HepG2 (cell line): ENCODE results near the gene NACC2. TPM values are rescaled to one million over a fixed set of nuclear protein-coding genes. Genes with fewer than 3 reads are reported as not detected.

Experiments used
- ATF7-NPFF ChIP-seq: sonication (generic); formaldehyde crosslinking; IDR thresholded peaks from 2 replicates; pipeline ENCODE4 v1.8.1; 2023; ENCODE audit warnings: mild to moderate bottlenecking, low read depth, missing genetic modification reagents, moderate library complexity
- CREM ChIP-seq, 2 experiments: sonication (generic) in 1 of 2; formaldehyde crosslinking in 1 of 2; IDR thresholded peaks; 2 replicates each; pipeline versions ENCODE4 v1.4.0 to v1.6.1; 2016 to 2020; ENCODE audit warnings: antibody characterized with exemption in 1 of 2, mild to moderate bottlenecking in 1 of 2, missing genetic modification reagents in 1 of 2
- HMG20B ChIP-seq: conservative IDR thresholded peaks from 2 replicates; pipeline ENCODE4 v1.6.1; 2016; ENCODE audit warnings: missing genetic modification reagents, missing compliant biosample characterization
- IKZF4 ChIP-seq: sonication (generic); formaldehyde crosslinking; IDR thresholded peaks from 2 replicates; pipeline ENCODE4 v1.5.1; 2020; ENCODE audit warnings: borderline replicate concordance, mild to moderate bottlenecking, low read depth, missing genetic modification reagents; ENCODE audit errors: not compliant biosample characterization
- MAFK ChIP-seq, 2 experiments: IDR thresholded peaks in 1 of 2; conservative IDR thresholded peaks in 1 of 2; 2 replicates each; pipeline ENCODE4 v1.6.1; 2011; ENCODE audit warnings: improper control_type of control experiment in 2 of 2, low read length in 2 of 2
- MEF2D ChIP-seq: sonication (generic); formaldehyde crosslinking; IDR thresholded peaks from 2 replicates; pipeline ENCODE4 v1.5.1; 2020; ENCODE audit warnings: mild to moderate bottlenecking, missing genetic modification reagents
- SOX13 ChIP-seq, 3 experiments: fragments of 450-650 bp in 1 of 3; sonication (generic) in 1 of 3; formaldehyde crosslinking in 1 of 3; IDR thresholded peaks in 2 of 3; conservative IDR thresholded peaks in 1 of 3; 2 replicates each; pipeline versions ENCODE4 v1.5.0 to v1.6.1; 2016 to 2020; ENCODE audit warnings: antibody characterized with exemption in 1 of 3, mild to moderate bottlenecking in 1 of 3, missing compliant biosample characterization in 1 of 3, missing genetic modification reagents in 1 of 3, moderate library complexity in 1 of 3
- TBL1XR1 ChIP-seq: fragments of 150-350 bp; IDR thresholded peaks from 2 replicates; pipeline ENCODE4 v1.6.1; 2014; ENCODE audit warnings: borderline replicate concordance, low read length; ENCODE audit not compliant: partially characterized antibody
- TBX3 ChIP-seq: fragments of 450-650 bp; IDR thresholded peaks from 2 replicates; pipeline ENCODE4 v1.6.1; 2017; ENCODE audit warnings: antibody characterized with exemption, mild to moderate bottlenecking, inconsistent platforms, borderline replicate concordance
- ZBTB4 ChIP-seq: sonication (generic); formaldehyde crosslinking; IDR thresholded peaks from 2 replicates; pipeline ENCODE4 v1.4.0; 2020; ENCODE audit warnings: missing genetic modification reagents, mild to moderate bottlenecking, borderline replicate concordance
- ZNF143 ChIP-seq: sonication (generic); formaldehyde crosslinking; IDR thresholded peaks from 2 replicates; pipeline ENCODE4 v1.4.0; 2020; ENCODE audit warnings: missing genetic modification reagents
- ZNF335 ChIP-seq: sonication (generic); formaldehyde crosslinking; IDR thresholded peaks from 2 replicates; pipeline ENCODE4 v1.4.0; 2020; ENCODE audit warnings: missing genetic modification reagents
- ZNF337 ChIP-seq: sonication (generic); formaldehyde crosslinking; IDR thresholded peaks from 2 replicates; pipeline ENCODE4 v1.5.1; 2020; ENCODE audit warnings: missing genetic modification reagents, low read depth, mild to moderate bottlenecking, borderline replicate concordance
- ZNF484 ChIP-seq: sonication (generic); formaldehyde crosslinking; IDR thresholded peaks from 2 replicates; pipeline ENCODE4 v1.5.1; 2020; ENCODE audit warnings: mild to moderate bottlenecking, low read depth, missing genetic modification reagents, borderline replicate concordance
- polyA plus RNA-seq, 8 experiments: library from polyadenylated mRNA; depleted of rRNA in 3 of 8; stranded (reverse) in 7 of 8; unstranded in 1 of 8; fragments of >200 nt; fragmentation: Illumina TruSeq in 4 of 8; extraction: Trizol in 4 of 8; gene quantifications; 2 replicates each; pipeline versions ENCODE4 v1.2.1 to v1.2.3, GENCODE V29; 2011 to 2016; ENCODE audit warnings: low read depth in 4 of 8, missing spikeins in 1 of 8, mixed read lengths in 1 of 8; ENCODE audit not compliant: insufficient read depth in 1 of 8
- total RNA-seq, 5 experiments: library from RNA; depleted of rRNA; stranded (reverse); fragments of >200 nt; fragmentation: Illumina TruSeq; extraction: Trizol; gene quantifications; 2 replicates each; pipeline ENCODE4 v1.2.3, GENCODE V29; 2016; ENCODE audit warnings: low read depth in 1 of 5
- TF ChIP-seq, protein P1 (sequence below): sonication (generic); formaldehyde crosslinking; IDR thresholded peaks from 2 replicates; pipeline ENCODE4 v1.4.0; 2020; ENCODE audit warnings: missing genetic modification reagents
- TF ChIP-seq, protein P2 (sequence below): sonication (generic); formaldehyde crosslinking; IDR thresholded peaks from 2 replicates; pipeline ENCODE4 v1.4.0; 2020; ENCODE audit warnings: missing genetic modification reagents

The NACC2 gene
- total and polyA plus RNA-seq, 2 of the 13 experiments (the other 11 are each of a cell fraction or from before 2014, with no cell fraction given), result 5.9 to 12.3 TPM

- TF ChIP-seq SOX13 (IDR thresholded peaks at IDR 0.05), result peak; percentile 51; the same call in 1 of the 2 replicates
- TF ChIP-seq SOX13 (CRISPR knock-in tag; conservative IDR thresholded peaks at IDR 0.05 in 1 of 2, IDR thresholded peaks at IDR 0.05 in 1 of 2), result peak in 1 of 2 experiments; percentile 74; a peak in 1 of 4 replicates
- 0 out of 2 replicates have a peak, but pooled peaks have one; percentile 92 for TF ChIP-seq ZNF337 (CRISPR knock-in tag)
- TF ChIP-seq ZNF484 (CRISPR knock-in tag), result peak; percentile 43; the same call in 1 of the 2 replicates
- no peak; the same call in 1 of the 2 replicates for TF ChIP-seq ATF7-NPFF
- peak; percentile 82; the same call in 1 of the 2 replicates for TF ChIP-seq ZNF335 (CRISPR knock-in tag)
- no peak; the same call in none of the 2 replicates for TF ChIP-seq CREM (IDR thresholded peaks at IDR 0.05)
- TF ChIP-seq CREM (CRISPR knock-in tag; IDR thresholded peaks at IDR 0.05), result no peak
- TF ChIP-seq MAFK (conservative IDR thresholded peaks at IDR 0.05 in 1 of 2, IDR thresholded peaks at IDR 0.05 in 1 of 2; ENCODE audit: low read length in 2 of 2), result no peak
- TF ChIP-seq MEF2D (CRISPR knock-in tag), result peak; percentile 95
- peak; percentile 93 for TF ChIP-seq IKZF4 (CRISPR knock-in tag)
- TF ChIP-seq, protein P1, sequence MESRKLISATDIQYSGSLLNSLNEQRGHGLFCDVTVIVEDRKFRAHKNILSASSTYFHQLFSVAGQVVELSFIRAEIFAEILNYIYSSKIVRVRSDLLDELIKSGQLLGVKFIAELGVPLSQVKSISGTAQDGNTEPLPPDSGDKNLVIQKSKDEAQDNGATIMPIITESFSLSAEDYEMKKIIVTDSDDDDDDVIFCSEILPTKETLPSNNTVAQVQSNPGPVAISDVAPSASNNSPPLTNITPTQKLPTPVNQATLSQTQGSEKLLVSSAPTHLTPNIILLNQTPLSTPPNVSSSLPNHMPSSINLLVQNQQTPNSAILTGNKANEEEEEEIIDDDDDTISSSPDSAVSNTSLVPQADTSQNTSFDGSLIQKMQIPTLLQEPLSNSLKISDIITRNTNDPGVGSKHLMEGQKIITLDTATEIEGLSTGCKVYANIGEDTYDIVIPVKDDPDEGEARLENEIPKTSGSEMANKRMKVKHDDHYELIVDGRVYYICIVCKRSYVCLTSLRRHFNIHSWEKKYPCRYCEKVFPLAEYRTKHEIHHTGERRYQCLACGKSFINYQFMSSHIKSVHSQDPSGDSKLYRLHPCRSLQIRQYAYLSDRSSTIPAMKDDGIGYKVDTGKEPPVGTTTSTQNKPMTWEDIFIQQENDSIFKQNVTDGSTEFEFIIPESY (CRISPR knock-in tag), result no peak; the same call in 1 of the 2 replicates
- peak; percentile 93 for TF ChIP-seq HMG20B (CRISPR knock-in tag)
- TF ChIP-seq TBX3, result peak; percentile 70; the same call in 1 of the 2 replicates
- TF ChIP-seq, protein P2, sequence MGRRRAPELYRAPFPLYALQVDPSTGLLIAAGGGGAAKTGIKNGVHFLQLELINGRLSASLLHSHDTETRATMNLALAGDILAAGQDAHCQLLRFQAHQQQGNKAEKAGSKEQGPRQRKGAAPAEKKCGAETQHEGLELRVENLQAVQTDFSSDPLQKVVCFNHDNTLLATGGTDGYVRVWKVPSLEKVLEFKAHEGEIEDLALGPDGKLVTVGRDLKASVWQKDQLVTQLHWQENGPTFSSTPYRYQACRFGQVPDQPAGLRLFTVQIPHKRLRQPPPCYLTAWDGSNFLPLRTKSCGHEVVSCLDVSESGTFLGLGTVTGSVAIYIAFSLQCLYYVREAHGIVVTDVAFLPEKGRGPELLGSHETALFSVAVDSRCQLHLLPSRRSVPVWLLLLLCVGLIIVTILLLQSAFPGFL, result no peak
- TF ChIP-seq TBL1XR1, result peak; percentile 27
- TF ChIP-seq ZBTB4 (CRISPR knock-in tag), result peak; percentile 94; the same call in 1 of the 2 replicates
- TF ChIP-seq ZNF143 (CRISPR knock-in tag), result peak; percentile 77
Observed at GRCh38 chr9:136011703-136012496, 83.2 kb downstream of the NACC2 start (continued).
